HEK293T (cell line): Measurements from ENCODE around the gene MAPKAPK3.
A peak's percentile ranks its signal among the peaks of the same experiment; 100 is the strongest.

Experiments
- CTCF ChIA-PET: fragments of 350-600 bp; formaldehyde crosslinking; extraction: SDS; loops from one replicate; lab custom pipeline; 2021; ENCODE audit warnings: antibody characterized with exemption, inconsistent platforms; lab: Yijun Ruan, JAX
- POLR2A ChIA-PET: fragments of 350-600 bp; formaldehyde crosslinking; extraction: SDS; loops from one replicate; lab custom pipeline; 2020; ENCODE audit warnings: antibody characterized with exemption, inconsistent platforms; lab: Yijun Ruan, JAX
- DNase-seq: peaks from one replicate; pipeline ENCODE4 v3.0.0; 2012; ENCODE audit warnings: mixed read lengths; ENCODE audit errors: extremely low spot score
- ARNT ChIP-seq: fragments of 450-650 bp; IDR thresholded peaks from 2 replicates; pipeline ENCODE4 v1.6.1; 2017; ENCODE audit warnings: mild to moderate bottlenecking
- BHLHE40 ChIP-seq: fragments of 450-650 bp; IDR thresholded peaks from 2 replicates; pipeline ENCODE4 v1.6.1; 2016; ENCODE audit warnings: mild to moderate bottlenecking, moderate library complexity, borderline replicate concordance
- CTBP1 ChIP-seq: fragments of 450-650 bp; IDR thresholded peaks from 2 replicates; pipeline ENCODE4 v1.6.1; 2016; ENCODE audit warnings: borderline replicate concordance
- ELF4 ChIP-seq: fragments of 450-650 bp; IDR thresholded peaks from 2 replicates; pipeline ENCODE4 v1.6.1; 2017; ENCODE audit warnings: antibody characterized with exemption
- FOXA1 ChIP-seq: fragments of 450-650 bp; IDR thresholded peaks from 2 replicates; pipeline ENCODE4 v1.6.1; 2016; ENCODE audit warnings: mild to moderate bottlenecking
- FOXK2 ChIP-seq: fragments of 450-650 bp; IDR thresholded peaks from 2 replicates; pipeline ENCODE4 v1.6.1; 2016; ENCODE audit warnings: mild to moderate bottlenecking
- FOXM1 ChIP-seq: fragments of 450-650 bp; IDR thresholded peaks from 2 replicates; pipeline ENCODE4 v1.6.1; 2017; ENCODE audit warnings: mild to moderate bottlenecking, borderline replicate concordance
- HDGF ChIP-seq: fragments of 450-650 bp; IDR thresholded peaks from 2 replicates; pipeline ENCODE4 v1.6.1; 2017; ENCODE audit warnings: antibody characterized with exemption, borderline replicate concordance
- L3MBTL2 ChIP-seq: fragments of 450-650 bp; conservative IDR thresholded peaks from 2 replicates; pipeline ENCODE4 v1.6.1; 2016; ENCODE audit warnings: mild to moderate bottlenecking
- LEF1 ChIP-seq: fragments of 450-650 bp; IDR thresholded peaks from 2 replicates; pipeline ENCODE4 v1.6.1; 2017; ENCODE audit warnings: mild to moderate bottlenecking, borderline replicate concordance
- NFRKB ChIP-seq: fragments of 450-650 bp; IDR thresholded peaks from 2 replicates; pipeline ENCODE4 v1.6.1; 2016; ENCODE audit warnings: mild to moderate bottlenecking, moderate library complexity
- PKNOX1 ChIP-seq: fragments of 450-650 bp; IDR thresholded peaks from 2 replicates; pipeline ENCODE4 v1.6.1; 2016
- SP1 ChIP-seq: fragments of 450-650 bp; IDR thresholded peaks from 2 replicates; pipeline ENCODE4 v1.6.1; 2017
- SUZ12 ChIP-seq: fragments of 450-650 bp; IDR thresholded peaks from 2 replicates; pipeline ENCODE4 v1.6.1; 2016; ENCODE audit warnings: mild to moderate bottlenecking
- TARDBP ChIP-seq: fragments of 450-650 bp; IDR thresholded peaks from 2 replicates; pipeline ENCODE4 v1.6.1; 2016
- ZNF384 ChIP-seq: fragments of 450-650 bp; IDR thresholded peaks from 2 replicates; pipeline ENCODE4 v1.6.1; 2016

The MAPKAPK3 gene

GRCh38 chr3:50588759-50589433, 28.1 kb upstream of the MAPKAPK3 start:
- POLR2A ChIA-PET = interaction anchor here (1.2 to 2.3 kb wide), 2 partner anchors 11 to 20 kb away, joined by 4 to 7 read pairs; partner anchors contain the start of gene HEMK1

DNA sequence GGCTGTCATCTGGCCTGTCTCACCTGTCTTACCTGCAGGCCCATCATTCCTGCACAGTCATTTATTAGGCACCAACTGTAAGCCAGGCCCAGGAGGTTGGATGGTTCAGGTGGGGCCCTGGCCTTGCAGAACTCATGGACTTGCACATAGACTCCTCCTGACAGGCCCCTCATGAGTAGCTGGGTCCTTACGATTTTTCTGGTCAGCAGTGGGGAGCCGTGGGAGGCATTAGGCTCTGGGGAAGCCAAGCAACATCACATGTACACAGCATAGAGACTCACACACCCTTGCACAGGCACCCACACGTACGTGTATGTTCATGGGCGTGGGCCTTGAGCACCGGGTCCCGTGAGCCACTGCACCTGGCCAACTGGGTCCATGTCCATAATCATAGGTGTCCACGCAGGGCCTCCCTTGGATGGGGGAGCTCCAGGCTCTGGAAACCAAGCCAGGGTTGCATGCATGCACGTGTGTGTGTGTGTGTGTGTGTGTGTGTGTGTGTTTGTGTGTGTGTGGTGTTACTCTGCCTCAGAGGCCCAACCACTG, 25.7 kb upstream of the MAPKAPK3 start:
- TF ChIP-seq ELF4 = no peak
- no peak for TF ChIP-seq ARNT
- TF ChIP-seq L3MBTL2 = no peak
- no peak for TF ChIP-seq LEF1
- TF ChIP-seq SUZ12 = no peak
- no peak for TF ChIP-seq TARDBP
- TF ChIP-seq FOXM1 = no peak
- no peak for TF ChIP-seq FOXK2
- no peak for TF ChIP-seq BHLHE40
- no peak for TF ChIP-seq SP1
- no peak for TF ChIP-seq ZNF384
- no peak for TF ChIP-seq HDGF
- no peak for TF ChIP-seq NFRKB
- no peak for TF ChIP-seq FOXA1
- TF ChIP-seq CTBP1 = no peak
- no peak for TF ChIP-seq PKNOX1
- CTCF ChIA-PET = interaction anchor here (0.7 kb wide), 1 partner anchor 22 kb away, joined by 3 read pairs; no protein-coding TSS in a partner anchor
- POLR2A ChIA-PET = interaction anchor here (0.7 to 2.6 kb wide), 4 partner anchors 17 to 25 kb away, joined by 3 to 15 read pairs (median 4); partner anchors contain the start of genes HEMK1 and MAPKAPK3
- no peak for DNase-seq

More at GRCh38 chr3:50588759-50589433, 28.1 kb upstream of the MAPKAPK3 start:
- no peak for DNase-seq
- TF ChIP-seq PKNOX1 = peak; percentile 77
- no peak for TF ChIP-seq SP1
- no peak for TF ChIP-seq FOXK2
- no peak for TF ChIP-seq TARDBP
- no peak for TF ChIP-seq CTBP1
- no peak for TF ChIP-seq FOXM1
- no peak for TF ChIP-seq ZNF384
- CTCF ChIA-PET = no interaction called here

DNA sequence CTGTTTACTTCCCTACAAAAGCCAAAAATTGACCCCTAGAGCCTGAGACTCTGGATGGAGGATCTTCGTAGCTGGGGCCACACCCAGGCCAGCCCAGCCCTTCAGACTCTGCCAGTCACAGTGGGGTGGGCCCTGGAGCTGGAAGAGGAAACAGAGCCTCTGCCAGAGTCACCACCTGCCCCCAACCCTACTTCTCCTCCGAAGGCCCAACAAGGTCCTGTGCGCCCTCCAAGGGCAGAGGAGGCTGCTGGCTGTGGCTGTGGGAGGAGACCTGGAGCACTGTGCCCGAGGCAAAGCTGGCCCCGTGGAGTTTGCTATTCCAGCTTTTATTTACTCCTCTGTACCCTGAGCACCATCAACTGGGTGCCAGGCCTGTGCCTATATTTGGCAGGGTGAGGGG, 24.4 kb upstream of the MAPKAPK3 start:
- TF ChIP-seq FOXA1 = no peak
- TF ChIP-seq FOXM1 = no peak
- no peak for TF ChIP-seq ARNT
- TF ChIP-seq SUZ12 = no peak
- no peak for TF ChIP-seq ELF4
- no peak for TF ChIP-seq HDGF
- no peak for TF ChIP-seq L3MBTL2
- no peak for TF ChIP-seq ZNF384
- no peak for TF ChIP-seq PKNOX1
- TF ChIP-seq CTBP1 = no peak
- TF ChIP-seq FOXK2 = no peak
- no peak for TF ChIP-seq SP1
- TF ChIP-seq BHLHE40 = no peak
- TF ChIP-seq LEF1 = no peak
- TF ChIP-seq NFRKB = no peak
- TF ChIP-seq TARDBP = no peak
- ChIA-PET CTCF (interaction anchor here (0.7 to 1.0 kb wide), 2 partner anchors 19 to 24 kb away, joined by 3 to 4 read pairs; partner anchors contain the start of gene CISH), POLR2A (interaction anchor here (0.9 to 2.6 kb wide), 2 partner anchors 19 to 23 kb away, joined by 4 to 15 read pairs; partner anchors contain the start of genes CISH and HEMK1)
- DNase-seq = no peak

- ChIA-PET POLR2A (no interaction called here), CTCF (no interaction called here)
- DNase-seq = no peak
- TF ChIP-seq LEF1 (no peak), PKNOX1 (no peak), ARNT (no peak), BHLHE40 (no peak), L3MBTL2 (no peak), SUZ12 (no peak), ELF4 (no peak), HDGF (no peak)
Observed at GRCh38 chr3:50594253-50594785, 22.6 kb upstream of the MAPKAPK3 start.

DNA sequence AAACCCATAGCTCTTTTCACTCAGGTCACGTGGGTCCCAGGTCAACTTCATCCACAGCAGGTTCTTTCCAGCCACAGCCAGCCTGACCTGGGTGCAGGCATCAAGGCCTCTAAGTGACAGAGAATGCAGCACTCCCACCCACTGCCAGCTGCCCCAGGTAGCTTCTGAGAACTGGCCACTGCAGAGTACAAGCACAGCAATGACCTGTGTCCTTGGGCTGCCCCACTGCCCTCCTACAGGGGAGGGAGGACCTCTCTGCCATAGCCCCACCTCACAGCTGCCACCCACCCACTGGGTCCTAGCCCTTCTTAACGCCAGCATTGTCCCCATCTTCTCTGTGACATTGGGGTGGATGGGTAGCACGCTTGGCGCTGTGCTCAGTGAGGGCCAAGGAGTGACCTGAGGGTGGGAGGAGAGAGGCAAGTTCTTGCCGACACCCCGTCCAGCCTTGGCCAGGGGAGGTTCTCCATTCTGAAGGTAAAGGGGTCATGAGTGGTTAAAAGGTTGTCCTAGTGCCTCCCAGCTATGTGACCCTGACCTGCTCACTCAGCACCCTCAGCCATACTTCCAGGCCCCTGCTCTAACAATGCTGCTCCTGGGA, 17.7 kb upstream of the MAPKAPK3 start:
- POLR2A ChIA-PET = interaction anchor here (1.5 kb wide), 1 partner anchor 12 kb away, joined by 5 read pairs; no protein-coding TSS in a partner anchor
- CTCF ChIA-PET = interaction anchor here (0.5 kb wide), 1 partner anchor 27 kb away, joined by 3 read pairs; no protein-coding TSS in a partner anchor
- TF ChIP-seq ARNT (no peak), HDGF (no peak), ELF4 (no peak), CTBP1 (no peak), TARDBP (no peak), BHLHE40 (no peak), ZNF384 (no peak), FOXA1 (no peak), LEF1 (no peak), FOXK2 (no peak), PKNOX1 (no peak), FOXM1 (no peak), L3MBTL2 (no peak), SP1 (no peak), NFRKB (no peak), SUZ12 (no peak)
- no peak for DNase-seq
